Stimulated activated CD4-positive, alpha-beta T cell treated with anti-CD3 and anti-CD28 coated beads, Interleukin-1b, Interleukin-23, amount 100 ng/mL, for 4 hours (primary cell): ENCODE measurements around the gene MGLL.
"Not testable (repeated sequence)": the region's sequence is repeated elsewhere in the genome, so short reads cannot be mapped to it uniquely, and the experiment has no call there.

ENCODE experiments used
- DNase-seq, 2 donors: peaks; one replicate each; pipeline ENCODE4 v3.0.0-alpha.2; 2020; ENCODE audit warnings: low read depth in 2 of 2

The MGLL gene

DNA sequence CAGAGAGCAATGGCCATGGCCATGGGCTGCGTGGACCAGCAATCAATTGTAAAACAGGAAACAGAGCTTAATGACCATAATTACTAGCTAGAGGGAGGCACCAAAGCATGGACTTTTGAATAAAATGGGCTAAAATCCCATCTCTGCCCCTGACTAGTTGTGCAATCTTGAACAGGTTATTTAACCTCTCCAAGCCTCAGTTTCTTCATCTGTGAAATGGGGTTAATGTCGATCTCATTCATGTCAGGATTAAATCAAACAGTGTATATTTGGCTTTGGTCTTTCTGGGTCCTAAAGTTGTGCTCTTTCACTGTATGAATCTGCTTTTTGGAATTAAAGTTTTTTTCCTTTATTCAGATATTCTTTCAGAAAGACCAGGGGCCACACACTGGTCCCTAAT lies 113.5 kb downstream of the MGLL start:
- DNase-seq, result no peak

DNA sequence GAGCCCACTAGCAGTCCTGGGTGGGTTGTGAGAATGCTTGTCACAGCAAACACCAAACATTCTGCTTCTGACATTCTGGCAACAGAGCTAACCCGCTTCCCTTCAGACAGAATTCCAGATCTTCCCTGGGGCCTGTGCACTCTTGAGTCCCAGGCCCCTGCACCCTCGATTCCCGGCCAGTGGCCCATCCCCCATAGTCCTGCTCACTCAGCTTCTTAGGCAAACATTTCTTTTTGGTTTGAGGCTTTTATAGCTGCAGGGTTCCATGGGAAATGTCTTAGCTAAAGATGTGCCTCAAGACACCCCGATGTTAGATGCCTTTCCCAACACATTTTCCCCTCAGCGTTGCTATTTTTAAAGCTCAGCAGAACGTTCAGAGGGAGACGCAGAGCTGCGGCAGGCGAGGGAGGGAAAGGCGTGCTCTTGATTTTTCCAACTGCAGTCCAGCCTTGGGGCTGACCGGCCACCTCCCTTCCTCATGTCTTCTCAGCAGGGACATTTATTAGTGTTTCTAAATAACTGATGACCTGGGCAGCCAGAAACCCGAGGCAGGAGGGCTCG lies 114.4 kb downstream of the MGLL start:
- no peak for DNase-seq

DNA sequence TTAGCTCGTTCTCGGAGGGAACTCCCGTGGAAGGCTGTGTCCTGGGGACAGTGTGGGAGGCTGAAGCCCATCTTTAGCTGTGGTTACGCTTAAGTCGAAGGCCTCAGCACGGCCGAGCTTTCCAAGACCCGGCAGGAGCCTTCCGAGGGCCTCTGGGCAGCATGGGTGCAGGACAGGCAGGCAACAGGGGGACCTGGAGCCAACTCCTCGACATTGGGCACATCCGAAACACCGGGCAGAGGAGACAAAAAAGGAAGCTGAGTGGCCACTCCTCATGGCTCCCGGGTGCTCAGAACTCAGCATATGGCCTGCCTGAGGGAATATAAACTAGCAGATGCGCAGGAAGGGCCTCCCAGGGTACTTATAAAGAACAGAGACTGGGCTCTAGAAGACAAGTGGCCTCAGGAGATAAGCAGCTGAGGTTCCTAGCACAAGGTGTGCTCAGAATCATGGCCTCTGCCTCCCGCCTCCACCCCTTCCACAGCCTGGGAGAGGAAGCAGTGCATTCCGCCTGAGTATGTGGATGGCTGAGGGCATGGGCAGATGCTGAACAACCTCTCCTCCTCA lies 115.4 kb downstream of the MGLL start:
- DNase-seq, result no peak

DNA sequence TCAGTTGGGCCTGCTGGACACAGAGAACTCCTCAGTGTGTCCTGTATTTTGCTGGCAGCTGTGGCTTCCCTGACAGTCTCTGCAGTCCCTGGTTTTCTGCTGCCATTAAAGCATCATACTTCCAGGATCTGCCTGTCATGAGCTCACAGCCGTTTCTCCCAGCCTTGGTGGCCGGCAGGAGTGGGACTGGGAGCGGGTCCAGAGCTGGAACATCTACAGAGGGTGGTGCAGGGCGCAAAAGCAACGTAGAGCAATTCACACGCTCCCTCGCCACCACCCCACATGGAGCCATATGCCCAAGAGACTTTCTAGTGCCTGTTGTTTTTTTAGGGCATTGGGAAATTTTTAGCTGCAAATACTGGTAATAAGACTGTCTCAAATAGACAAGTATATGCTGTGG lies 116.0 kb downstream of the MGLL start:
- no peak for DNase-seq

DNA sequence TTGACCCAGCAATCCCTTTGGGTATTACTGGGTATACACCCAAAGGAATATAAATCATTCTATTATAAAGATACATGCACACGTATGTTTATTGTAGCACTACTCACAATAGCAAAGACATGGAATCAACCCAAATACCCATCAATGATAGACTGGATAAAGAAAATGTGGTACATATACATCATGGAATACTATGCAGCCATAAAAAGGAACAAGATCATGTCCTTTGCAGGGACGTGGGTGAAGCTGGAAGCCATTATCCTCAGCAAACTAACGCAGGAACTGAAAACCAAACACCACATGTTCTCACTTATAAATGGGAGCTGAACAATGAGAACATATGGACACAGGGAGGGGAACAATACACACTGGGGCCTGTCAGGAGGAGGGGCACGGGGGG lies 117.5 kb downstream of the MGLL start:
- DNase-seq, result not testable (repeated sequence)

DNA sequence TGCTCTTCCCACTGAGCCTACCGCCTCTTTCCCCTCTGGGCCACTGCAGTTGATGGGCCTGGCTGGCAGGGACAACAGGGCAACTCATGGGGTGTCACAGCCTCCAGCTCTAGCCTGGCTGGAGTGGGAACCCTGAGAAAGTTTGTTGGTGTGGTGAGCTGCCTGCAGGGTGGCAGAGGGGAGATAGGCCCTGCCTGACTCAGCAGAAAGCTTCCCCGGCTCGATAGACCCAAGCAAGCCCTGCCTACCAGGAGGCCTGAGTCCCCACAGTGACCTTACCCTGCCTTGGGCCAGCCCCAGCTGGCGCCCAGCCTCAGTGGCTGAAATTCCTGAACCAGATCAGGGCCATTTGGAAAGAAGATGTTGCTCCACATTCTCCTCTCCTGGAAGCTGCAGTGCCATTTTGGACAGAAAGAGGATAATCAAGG lies 120.2 kb downstream of the MGLL start:
- no peak for DNase-seq

DNA sequence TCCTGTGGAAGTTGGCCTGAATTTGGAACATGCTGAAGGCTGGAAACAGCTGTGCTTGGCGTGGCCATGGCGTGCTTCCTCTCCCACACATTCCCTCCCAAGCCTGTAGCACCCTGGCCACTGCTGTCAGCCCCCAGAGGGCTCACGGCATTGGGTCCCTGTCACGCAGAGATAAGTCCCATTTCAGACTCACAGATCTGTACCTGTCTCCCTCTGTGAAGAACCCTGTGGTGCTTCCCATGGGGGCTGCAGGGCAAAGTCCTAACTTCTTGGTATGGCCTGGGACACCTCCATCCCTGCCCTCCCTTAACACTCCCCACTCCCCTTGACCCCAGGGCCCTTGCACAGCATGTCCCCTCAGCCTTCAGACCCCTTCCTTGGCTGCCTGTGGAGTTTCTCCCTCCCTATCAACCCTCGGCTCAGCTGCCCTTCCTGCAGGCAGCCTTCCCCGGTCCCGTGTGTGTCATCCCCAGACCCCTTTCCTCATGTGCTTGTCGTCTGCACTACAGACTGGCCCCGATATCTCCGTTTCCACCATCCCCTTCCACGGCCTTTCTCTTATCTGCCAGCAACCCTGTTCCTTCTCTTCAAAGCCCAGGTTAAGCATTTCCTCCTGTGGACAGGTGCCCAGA lies 120.9 kb downstream of the MGLL start:
- DNase-seq, result no peak

DNA sequence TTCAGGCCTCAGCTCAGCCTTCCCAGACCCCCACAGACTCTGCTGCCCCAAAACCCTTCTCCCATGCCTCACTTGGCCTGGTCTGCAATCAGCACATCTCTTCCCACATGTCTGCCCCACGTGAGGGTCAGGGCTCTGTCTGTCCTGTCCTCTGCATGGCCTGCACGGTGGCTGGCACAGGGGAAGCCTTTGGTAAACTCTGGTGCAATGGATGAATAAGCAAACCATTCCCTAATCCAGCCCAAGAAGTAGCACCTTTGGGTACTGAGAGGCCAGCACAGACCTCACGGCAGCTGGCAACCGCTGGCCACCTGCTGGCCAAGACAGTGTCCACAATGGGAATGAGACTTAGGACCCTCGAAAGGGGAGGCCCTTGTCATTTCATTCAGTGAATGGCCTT lies 121.9 kb downstream of the MGLL start:
- no peak for DNase-seq

DNA sequence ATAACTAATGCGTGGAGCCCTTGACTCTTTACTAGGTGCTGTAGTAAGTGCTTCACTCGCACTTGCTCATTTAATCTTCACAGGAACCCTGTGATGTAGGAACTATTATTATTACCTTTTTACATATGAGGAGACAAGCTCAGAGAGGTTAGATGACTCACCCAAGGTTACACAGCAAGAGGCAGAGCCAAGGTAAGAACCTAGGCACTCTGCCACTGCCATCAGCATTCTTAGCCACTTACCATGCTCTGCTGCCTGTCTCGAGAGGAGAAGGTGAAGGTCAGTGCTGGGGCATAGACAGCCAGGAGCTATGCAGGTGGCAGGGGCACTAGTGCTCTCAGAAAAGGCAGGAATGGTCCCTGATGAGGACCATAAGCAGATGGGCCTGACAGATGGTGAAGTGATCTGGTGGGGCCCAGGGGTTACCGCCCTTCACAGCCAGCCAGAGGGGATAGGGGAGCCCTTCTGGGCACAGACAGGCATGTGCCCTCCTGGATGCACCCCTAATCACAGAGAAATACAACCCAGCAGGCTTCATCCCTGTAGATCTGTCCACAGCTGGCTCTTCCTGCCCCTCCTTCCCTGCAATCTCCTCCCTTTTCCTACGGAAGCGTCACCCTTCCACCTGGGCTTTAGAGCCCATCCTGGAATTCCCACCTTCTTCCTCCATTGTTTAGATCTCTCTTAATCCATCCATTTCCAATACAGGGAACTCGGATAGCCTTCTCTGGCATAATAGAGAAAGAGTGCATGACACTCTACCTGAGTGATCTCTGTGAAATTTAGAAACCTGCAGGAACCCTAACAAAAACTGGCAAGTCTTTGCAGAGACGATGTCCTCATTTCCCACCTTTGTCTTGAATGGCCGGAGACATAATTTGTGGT lies 122.7 kb downstream of the MGLL start:
- DNase-seq, result no peak

DNA sequence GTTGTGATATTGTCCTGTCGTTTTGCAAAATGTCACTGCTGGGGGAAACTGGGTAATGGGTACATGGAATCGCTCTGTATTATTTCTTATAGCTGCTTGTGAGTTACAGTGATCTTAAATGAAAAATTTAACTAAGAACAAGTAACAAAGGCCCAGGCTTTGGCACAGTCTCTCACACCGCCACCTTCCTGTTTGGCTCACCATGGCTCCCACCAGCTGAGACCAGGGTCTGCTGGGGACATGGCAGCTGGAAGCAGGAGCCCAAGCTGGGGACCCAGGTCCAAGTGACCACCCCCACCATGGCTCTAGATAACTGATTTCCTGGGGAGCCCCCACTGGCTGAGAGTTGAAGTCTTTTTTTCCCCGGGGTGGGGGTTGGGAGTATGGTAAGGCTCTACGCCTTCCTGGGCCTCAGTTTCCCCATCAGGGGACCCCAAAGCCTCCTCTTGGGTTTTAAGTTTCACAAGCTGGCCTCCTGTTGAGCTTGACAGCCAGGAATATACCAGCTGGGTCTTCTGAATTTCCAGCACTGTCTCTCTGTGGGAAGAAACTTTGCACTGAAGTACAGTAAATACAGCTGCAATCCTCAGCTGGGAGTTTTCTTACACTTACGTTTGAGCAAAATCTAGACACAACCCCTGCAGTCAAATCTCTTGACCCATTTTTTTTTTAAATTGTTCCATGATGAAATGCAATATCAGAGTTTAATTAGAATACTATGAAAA lies 123.5 kb downstream of the MGLL start:
- no peak for DNase-seq

DNA sequence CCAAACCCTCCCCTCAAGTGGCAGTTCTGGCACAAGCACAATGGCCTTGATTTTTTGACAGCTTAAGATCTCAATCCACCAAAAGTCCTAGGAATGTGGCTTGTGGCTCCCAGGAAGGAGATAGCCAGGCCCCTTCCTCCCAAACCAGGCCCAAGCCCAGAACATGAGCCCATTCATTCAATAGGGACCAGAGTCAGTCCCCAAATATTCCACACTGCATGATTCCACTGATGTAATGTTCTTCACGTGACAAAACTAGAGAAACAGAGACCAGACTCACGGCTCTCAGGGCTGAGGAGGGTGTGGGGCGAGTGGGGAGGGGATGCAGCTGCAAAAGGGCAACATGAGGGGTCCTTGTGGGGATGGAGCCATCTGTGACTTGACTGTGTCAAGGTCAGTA lies 124.0 kb downstream of the MGLL start:
- DNase-seq, result no peak

DNA sequence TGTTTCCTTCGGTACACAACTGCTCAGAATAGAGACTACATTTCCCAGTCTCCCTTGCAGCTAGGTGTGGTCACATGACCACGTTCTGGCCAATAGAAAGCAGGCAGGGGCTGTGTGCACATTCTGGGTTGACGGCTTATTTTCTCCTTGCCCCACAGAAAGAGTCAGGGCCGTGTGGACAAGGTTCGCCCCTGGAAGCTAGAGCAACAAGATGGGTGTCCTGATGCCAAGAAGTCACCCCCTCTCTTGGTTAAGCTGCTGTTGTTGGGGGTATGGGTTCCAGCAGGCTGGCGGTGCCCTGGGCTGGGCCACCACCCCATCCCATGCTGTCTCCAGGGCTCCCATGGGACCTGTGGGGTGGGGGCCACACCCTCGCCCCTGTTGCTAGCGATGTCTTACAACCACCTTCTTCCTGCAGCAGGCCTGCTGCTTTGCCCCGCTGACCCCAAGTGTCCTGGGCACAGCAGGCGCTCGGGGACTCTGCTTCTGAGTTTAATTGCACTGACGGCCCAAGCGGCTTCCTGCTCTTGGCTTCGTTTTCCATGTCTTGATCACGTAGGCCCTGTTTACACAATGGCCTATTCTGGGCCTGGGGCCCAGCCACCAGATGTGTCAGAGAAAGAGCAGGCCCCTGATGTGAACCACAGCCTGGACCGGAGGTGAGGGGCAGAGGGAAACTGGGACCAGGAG lies 124.6 kb downstream of the MGLL start:
- peak in 1 of 2 donors; percentile 19 for DNase-seq

DNA sequence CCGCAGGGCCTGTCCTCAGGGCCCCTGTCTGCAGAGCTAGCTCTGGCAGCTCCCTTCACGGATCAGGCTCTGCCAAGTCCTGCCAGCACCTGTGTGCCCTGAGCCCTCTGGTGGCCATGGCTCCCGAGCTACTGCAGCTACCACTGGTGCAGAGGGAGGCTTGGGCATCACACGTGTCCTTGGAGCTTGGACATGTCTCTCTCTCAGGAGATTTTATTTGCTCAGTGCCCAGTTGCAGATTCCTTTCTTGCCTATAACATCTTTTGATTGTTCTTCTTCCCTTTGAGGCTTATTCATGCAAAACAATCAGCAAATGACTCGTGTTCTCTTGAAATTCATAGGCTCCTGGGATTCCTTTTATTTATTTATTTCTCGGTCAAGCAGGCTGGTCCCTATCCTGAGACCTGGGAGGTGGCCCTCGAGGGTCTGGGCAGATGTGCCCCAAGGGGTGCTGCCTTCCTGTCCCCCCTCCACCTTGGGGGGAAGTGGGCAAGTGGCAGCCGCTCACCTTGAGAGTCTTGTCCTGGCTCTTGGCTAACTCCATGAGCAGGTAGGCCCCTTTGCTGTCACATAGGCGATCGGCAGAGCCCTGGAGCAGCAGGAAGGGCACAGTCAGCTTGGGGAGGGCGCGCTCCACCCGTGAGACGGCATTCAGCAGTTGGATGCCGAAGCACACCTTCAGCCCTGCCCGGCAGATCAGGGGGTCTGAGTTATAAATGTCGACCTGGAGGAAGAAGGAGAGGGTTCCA lies 127.7 kb downstream of the MGLL start:
- DNase-seq, result peak in 1 of 2 donors; percentile 13

DNA sequence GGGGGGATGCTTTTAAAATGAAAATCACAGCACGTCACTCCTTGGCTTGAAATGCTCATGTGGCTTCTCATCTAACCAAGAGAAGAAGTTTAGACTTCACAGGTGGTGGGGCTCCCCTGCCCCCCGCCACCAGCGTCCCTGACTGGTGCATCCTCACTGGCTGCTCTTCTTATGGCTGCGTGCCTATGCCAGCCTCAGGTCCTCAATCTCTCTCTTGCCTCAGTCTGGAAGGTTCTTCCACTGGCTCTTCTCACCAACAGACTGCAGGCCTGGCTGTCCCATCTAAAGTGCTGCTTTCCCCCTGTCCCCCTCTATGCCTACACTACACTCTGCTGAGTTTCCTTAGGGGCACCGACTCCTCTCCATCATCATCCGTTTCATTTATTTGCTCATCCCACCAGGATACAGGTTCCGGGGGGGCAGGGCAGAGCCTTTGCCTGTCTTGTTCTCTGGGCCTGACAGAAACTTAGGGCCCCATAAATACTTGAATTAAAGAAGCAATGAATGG lies 128.9 kb downstream of the MGLL start:
- no peak for DNase-seq

DNA sequence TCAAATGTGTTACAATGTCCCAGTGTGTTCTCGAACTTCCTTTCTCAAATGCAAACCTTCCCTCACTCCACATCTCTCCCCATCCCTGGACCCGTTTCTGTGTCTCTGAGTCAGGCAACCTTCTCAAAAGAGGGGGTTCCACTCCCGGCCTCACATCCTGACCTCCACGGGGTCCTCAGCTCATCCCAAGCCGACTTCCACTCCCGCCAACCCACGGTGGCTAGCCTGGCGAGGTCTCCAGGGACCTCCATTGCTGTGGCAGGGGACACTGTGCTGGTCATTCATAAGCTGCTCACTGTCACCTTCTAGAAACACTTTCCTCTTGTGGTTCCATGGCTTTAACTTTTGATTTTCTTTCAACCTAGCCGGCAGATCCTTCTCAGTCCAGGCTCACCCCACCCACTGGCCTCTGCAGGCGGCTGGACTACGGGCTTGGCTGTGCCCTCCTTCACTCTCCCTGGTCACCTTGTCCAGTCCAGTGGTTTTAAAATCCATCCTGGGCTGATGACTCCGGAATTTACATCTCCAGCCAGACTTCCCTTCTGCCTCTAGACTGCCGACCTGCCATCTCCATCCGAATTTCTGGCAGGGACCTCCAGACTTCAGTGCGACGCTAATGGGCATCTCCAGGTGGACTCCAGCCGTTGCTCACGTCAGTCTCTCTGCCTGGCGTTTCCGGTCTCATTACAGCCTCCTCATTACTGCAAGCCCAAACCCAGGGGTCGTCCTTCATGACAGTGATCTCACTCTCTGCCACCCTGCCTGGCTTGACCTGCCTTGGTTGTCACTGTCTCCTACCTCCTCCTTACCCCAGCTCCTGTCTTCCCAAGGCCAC lies 129.6 kb downstream of the MGLL start:
- DNase-seq, result no peak

DNA sequence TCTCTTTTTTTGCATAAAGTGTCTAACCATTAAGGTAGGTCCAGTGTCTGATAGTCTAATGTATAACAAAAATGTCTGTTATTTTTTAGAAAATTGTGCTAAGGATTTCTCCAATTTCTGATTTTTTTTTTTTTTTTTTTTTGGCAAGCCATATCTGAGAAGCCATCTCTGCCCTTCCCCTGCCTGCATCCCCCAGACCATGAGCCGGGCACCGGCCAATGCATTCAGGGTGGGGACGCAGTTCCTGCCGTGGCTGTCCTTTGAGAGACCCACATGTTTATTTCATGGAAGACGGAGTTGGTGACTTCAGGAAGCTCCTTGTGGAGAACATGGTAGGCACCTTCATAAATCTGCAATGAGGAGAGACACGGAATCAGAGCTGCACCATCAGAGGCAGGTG lies 130.3 kb downstream of the MGLL start:
- no peak for DNase-seq

DNA sequence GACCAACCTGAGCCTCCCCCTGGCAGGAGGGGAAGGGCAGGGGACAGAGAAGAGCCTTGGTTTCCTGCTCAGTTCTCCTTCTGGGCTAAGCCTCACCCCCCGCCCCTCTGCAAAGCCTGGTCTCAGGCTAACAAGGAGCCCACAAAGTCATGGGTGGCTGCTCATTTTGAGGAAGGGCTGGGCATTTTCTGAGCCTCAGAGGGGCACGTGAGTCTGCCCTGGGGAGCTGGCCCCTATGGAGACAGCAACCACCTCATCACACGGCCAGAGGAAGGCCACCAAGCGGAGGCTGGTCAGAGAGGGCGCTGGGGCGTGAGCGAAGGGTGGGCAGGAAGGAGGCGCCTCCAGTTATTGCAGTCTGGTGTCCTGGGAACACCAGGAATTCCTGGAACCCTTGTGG lies 130.8 kb downstream of the MGLL start:
- DNase-seq, result no peak

DNA sequence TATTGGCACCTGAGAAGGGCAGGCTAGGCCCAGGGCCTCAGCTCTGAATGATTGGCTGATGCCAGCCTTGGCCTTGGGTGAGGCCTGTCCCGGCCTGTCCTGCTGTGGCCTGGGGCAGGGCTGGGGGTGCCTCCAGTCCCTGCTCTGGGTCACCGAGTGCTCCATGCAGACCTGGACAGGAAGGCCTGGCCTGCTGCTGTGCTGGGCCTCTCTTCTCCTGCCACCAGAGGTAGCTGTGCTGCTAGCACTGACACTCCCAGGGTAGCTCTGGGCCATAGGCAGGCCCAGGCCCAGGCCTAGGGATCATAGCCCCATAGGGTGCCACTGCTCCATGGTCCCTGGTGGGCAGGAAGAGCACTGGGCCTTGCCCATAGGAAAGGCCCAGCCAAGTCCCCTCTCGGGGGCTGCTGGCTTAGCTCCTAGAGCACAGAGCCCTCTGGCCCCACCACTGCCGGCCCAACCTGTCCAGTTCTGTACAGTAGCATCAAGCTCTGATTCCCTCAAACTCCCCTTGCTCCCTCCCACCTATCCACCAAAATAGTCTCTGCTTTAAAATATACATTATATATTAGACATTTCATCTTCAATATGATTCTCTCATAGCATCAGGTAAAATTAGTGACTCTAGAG lies 131.4 kb downstream of the MGLL start:
- DNase-seq, result no peak

DNA sequence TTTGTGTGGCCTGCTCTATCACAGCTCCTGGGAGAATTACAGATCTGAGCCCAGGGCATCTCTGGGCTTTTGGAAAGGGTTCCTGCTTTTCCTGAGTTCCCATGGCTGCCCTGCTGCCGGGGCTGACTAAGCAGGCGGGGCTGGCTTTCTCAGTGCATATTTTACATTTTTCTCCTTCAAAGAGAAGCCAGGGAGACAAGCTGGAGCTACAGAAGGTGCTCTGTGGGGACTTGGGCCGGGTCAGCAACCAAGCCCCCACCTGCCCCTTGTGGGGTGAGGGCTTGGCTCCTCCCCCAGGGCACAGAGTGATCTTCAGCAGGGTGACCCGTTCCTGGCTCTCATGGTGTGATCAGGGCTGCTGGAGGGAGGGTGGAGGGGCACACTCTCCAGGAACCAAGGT lies 132.2 kb downstream of the MGLL start:
- DNase-seq, result no peak
